PC-9 (cell line): ENCODE data around the gene STARD13.

Experiments
- EZH2 ChIP-seq: fragments of 200-600 bp; sonication (generic); IDR thresholded peaks from 2 replicates; pipeline ENCODE4 v1.8.0; 2017; ENCODE audit warnings: antibody characterized with exemption, low read depth
- TF ChIP-seq, protein P1 (sequence below): fragments of 200-600 bp; sonication (generic); conservative IDR thresholded peaks from 2 replicates; pipeline ENCODE4 v1.6.1; 2017; ENCODE audit warnings: mixed run types, antibody characterized with exemption, mild to moderate bottlenecking, moderate library complexity

DNA sequence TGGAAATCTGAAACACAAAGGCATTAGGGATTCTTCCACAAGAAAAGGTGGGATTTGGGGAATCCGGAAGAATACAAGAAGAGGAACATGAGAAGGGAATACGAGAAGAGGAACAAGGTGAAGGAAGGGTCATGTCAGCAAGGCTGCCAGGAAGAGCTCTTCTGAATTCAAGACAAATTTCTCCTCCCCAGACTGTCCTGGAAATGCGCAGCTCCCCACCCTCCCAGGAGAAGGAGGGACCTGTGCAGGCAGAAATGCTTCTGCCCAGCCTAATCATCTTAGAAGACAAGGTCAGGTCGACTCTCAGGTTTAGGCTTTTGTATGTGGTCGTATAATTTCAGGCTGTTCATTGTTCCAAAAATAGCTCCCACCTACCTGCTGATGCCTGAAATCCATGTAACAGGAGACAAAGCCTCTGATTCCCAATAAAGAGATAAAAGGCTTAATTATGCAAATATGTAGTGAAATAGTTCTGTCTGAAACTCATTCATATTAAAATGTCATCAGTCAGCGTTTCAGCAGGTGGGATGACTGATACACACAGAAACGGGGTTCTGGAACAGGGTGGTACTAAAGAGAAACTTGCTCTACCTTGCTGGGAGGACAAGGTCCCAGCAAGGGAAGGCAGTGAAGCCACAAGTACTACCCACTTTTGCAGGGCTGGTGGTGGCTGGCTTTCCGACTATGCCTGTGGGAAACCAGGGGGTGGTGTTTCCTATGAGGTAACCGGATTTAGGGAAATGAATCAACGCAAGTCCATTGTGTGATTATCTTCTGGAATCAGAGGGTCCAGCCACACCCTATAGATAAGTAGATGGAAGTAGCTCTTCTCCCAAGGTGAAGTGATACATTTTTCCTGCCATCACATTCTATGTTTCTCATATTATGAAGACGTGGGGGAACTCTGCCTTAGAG is 193.2 kb downstream of the STARD13 start:
- TF ChIP-seq, protein P1, sequence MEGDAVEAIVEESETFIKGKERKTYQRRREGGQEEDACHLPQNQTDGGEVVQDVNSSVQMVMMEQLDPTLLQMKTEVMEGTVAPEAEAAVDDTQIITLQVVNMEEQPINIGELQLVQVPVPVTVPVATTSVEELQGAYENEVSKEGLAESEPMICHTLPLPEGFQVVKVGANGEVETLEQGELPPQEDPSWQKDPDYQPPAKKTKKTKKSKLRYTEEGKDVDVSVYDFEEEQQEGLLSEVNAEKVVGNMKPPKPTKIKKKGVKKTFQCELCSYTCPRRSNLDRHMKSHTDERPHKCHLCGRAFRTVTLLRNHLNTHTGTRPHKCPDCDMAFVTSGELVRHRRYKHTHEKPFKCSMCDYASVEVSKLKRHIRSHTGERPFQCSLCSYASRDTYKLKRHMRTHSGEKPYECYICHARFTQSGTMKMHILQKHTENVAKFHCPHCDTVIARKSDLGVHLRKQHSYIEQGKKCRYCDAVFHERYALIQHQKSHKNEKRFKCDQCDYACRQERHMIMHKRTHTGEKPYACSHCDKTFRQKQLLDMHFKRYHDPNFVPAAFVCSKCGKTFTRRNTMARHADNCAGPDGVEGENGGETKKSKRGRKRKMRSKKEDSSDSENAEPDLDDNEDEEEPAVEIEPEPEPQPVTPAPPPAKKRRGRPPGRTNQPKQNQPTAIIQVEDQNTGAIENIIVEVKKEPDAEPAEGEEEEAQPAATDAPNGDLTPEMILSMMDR: no peak
- TF ChIP-seq EZH2: no peak
